Stimulated activated CD8-positive, alpha-beta memory T cell treated with anti-CD3 and anti-CD28 coated beads, Interleukin-15, amount 100 ng/mL, for 4 hours (primary cell): ENCODE data around the gene ATG10.
"Not testable (repeated sequence)": the region's sequence is repeated elsewhere in the genome, so short reads cannot be mapped to it uniquely, and the experiment has no call there.

Source experiments
- DNase-seq, 2 donors: peaks; one replicate each; pipeline ENCODE4 v3.0.0-alpha.2; 2020; ENCODE audit warnings: low read depth in 2 of 2

ATG10 gene

GRCh38 chr5:81971712-81972491, at the start of gene ATG10:
TSS of gene ATG10 (plus strand) at chr5:81972023. CDS start at chr5:81987571, 15,548 bp downstream.
- DNase-seq, result peak; percentile 82 to 89

- no peak for DNase-seq
These were observed 49.0 kb upstream of the ATG10 start for GRCh38 chr5:81922854-81923279.

GRCh38 chr5:81924442-81924841, 47.4 kb upstream of the ATG10 start:
- DNase-seq, result no peak

- no peak for DNase-seq
These were observed 46.8 kb upstream of the ATG10 start for GRCh38 chr5:81925009-81925408.

- DNase-seq, result no peak
These were observed 45.8 kb upstream of the ATG10 start for GRCh38 chr5:81925981-81926380.

GRCh38 chr5:81936066-81936465, 35.8 kb upstream of the ATG10 start:
- no peak for DNase-seq

GRCh38 chr5:81936750-81937149, 35.1 kb upstream of the ATG10 start:
- no peak for DNase-seq

- DNase-seq, result no peak
These were observed 29.1 kb upstream of the ATG10 start for GRCh38 chr5:81942746-81943145.

GRCh38 chr5:81948349-81948748, 23.5 kb upstream of the ATG10 start:
- DNase-seq, result no peak

GRCh38 chr5:81949462-81949861, 22.4 kb upstream of the ATG10 start:
- no peak for DNase-seq

GRCh38 chr5:81950996-81951395, 20.8 kb upstream of the ATG10 start:
- DNase-seq, result no peak

GRCh38 chr5:81954796-81955195, 17.0 kb upstream of the ATG10 start:
- DNase-seq, result not testable (repeated sequence)

GRCh38 chr5:81958129-81958528, 13.7 kb upstream of the ATG10 start:
- DNase-seq, result not testable (repeated sequence)

- no peak for DNase-seq
These were observed 10.0 kb upstream of the ATG10 start for GRCh38 chr5:81961651-81962440.

- no peak for DNase-seq
These were observed 8.3 kb upstream of the ATG10 start for GRCh38 chr5:81963544-81963943.

- no peak for DNase-seq
These were observed 6.3 kb upstream of the ATG10 start for GRCh38 chr5:81965524-81965923.

- no peak for DNase-seq
These were observed 2.6 kb upstream of the ATG10 start for GRCh38 chr5:81969226-81969625.

- no peak for DNase-seq
These were observed 1.9 kb upstream of the ATG10 start for GRCh38 chr5:81969912-81970311.

GRCh38 chr5:81971111-81971711, 612 bp upstream of the ATG10 start:
- DNase-seq, result no peak

GRCh38 chr5:81972492-81972783, 615 bp downstream of the ATG10 start:
- no peak for DNase-seq

- no peak for DNase-seq
These were observed 8.3 kb downstream of the ATG10 start for GRCh38 chr5:81980160-81980559.

- DNase-seq, result no peak
These were observed 8.9 kb downstream of the ATG10 start for GRCh38 chr5:81980598-81981260.
